H1 (cell line): ENCODE measurements around the gene KCNN4. TPM values are rescaled to one million over a fixed set of nuclear protein-coding genes. Genes with fewer than 3 reads are reported as not detected.

Experiments used
- CTCF ChIA-PET: fragments of 300-600 bp; sonication (Branson Sonifier 250); formaldehyde crosslinking; loops from one replicate; lab custom pipeline; 2021; ENCODE audit not compliant: partially characterized antibody; lab: Charles Lee
- POLR2A ChIA-PET: fragments of 300-600 bp; sonication (Branson Sonifier 250); formaldehyde crosslinking; loops from one replicate; lab custom pipeline; 2021; ENCODE audit warnings: inconsistent platforms; ENCODE audit not compliant: partially characterized antibody; lab: Charles Lee
- DNase-seq, 2 experiments: peaks; one replicate each; pipeline versions ENCODE4 v3.0.0 to v3.0.0-alpha.2; 2010 to 2022; ENCODE audit warnings: low spot score in 2 of 2, low read depth in 1 of 2, mixed read lengths in 1 of 2
- FAIRE-seq: peaks from 2 replicates; lab custom pipeline; 2011; peaks lifted over from hg19 to GRCh38; lab: Jason Lieb, UNC
- H2AFZ ChIP-seq: 2 replicates; pipeline ENCODE4 v1.8.1; 2012; ENCODE audit warnings: low read length, inconsistent platforms
- H2AK5ac ChIP-seq: 2 replicates; pipeline ENCODE4 v1.6.1; 2013; ENCODE audit warnings: low read depth, low read length
- H2BK120ac ChIP-seq: replicated peaks from 2 replicates; pipeline ENCODE3; 2013; ENCODE audit warnings: low read depth, low read length, inconsistent platforms
- H2BK12ac ChIP-seq: 2 replicates; pipeline ENCODE4 v1.6.1; 2013; ENCODE audit warnings: low read depth, low read length
- H2BK15ac ChIP-seq: 2 replicates; pipeline ENCODE4 v1.6.1; 2013; ENCODE audit warnings: low read length
- H2BK20ac ChIP-seq: 2 replicates; pipeline ENCODE4 v1.6.1; 2013; ENCODE audit warnings: low read length
- H2BK5ac ChIP-seq: 2 replicates; pipeline ENCODE4 v1.6.1; 2013; ENCODE audit warnings: low read depth, low read length
- H3K14ac ChIP-seq: 2 replicates; pipeline ENCODE4 v1.6.1; 2013; ENCODE audit warnings: inconsistent platforms; ENCODE audit not compliant: insufficient read length
- H3K18ac ChIP-seq: 2 replicates; pipeline ENCODE4 v1.6.1; 2013; ENCODE audit warnings: low read length; ENCODE audit errors: extremely low read depth
- H3K23ac ChIP-seq: 2 replicates; pipeline ENCODE4 v1.6.1; 2013; ENCODE audit warnings: inconsistent platforms; ENCODE audit not compliant: insufficient read length
- H3K23me2 ChIP-seq: 2 replicates; pipeline ENCODE4 v1.6.1; 2013; ENCODE audit warnings: low read depth, low read length
- H3K27ac ChIP-seq: 2 replicates; pipeline ENCODE4 v1.6.1; 2011; ENCODE audit warnings: low read depth, low read length, inconsistent platforms
- H3K27me3 ChIP-seq, 4 experiments: replicated peaks in 1 of 4; 1 replicate in 1 of 4; 2 replicates in 3 of 4; pipeline versions ENCODE4 v1.6.1 to v1.8.1; 2011 to 2013; ENCODE audit warnings: low read length in 3 of 4, mild to moderate bottlenecking in 3 of 4, inconsistent platforms in 2 of 4, mixed read lengths in 2 of 4, moderate library complexity in 1 of 4; ENCODE audit not compliant: control insufficient read depth in 3 of 4, insufficient read depth in 3 of 4; ENCODE audit errors: extremely low read depth in 1 of 4
- H3K36me3 ChIP-seq, 4 experiments: 2 replicates each; pipeline versions ENCODE4 v1.6.1 to v1.8.1; 2011 to 2013; ENCODE audit warnings: mild to moderate bottlenecking in 4 of 4, low read length in 3 of 4, moderate library complexity in 2 of 4, control low read depth in 1 of 4, inconsistent platforms in 1 of 4; ENCODE audit not compliant: insufficient read depth in 4 of 4, control insufficient read depth in 2 of 4
- H3K4ac ChIP-seq: replicated peaks from 2 replicates; pipeline ENCODE3; 2013; ENCODE audit warnings: low read length, low read depth, mixed read lengths, inconsistent platforms; ENCODE audit not compliant: insufficient read length
- H3K4me1 ChIP-seq, 4 experiments: replicated peaks in 1 of 4; 1 replicate in 1 of 4; 2 replicates in 3 of 4; pipeline versions ENCODE4 v1.6.1 to v1.8.1; 2011 to 2013; ENCODE audit warnings: low read length in 3 of 4, inconsistent platforms in 2 of 4, mixed read lengths in 1 of 4; ENCODE audit not compliant: insufficient read depth in 4 of 4, control insufficient read depth in 3 of 4
- H3K4me2 ChIP-seq, 2 experiments: 2 replicates each; pipeline versions ENCODE4 v1.6.1 to v1.8.1; 2011 to 2013; ENCODE audit warnings: low read depth in 2 of 2, low read length in 2 of 2, control low read depth in 1 of 2, inconsistent platforms in 1 of 2, mild to moderate bottlenecking in 1 of 2; ENCODE audit not compliant: insufficient read depth in 1 of 2
- H3K4me3 ChIP-seq, 4 experiments: fragments of 200-600, 300-600 bp in 1 of 4; sonication (generic), shearing (Covaris generic), sonication (Bioruptor Twin) in 1 of 4; 2 replicates each; pipeline versions ENCODE4 v1.5.1 to v1.8.1; 2011 to 2016; ENCODE audit warnings: low read length in 4 of 4, low read depth in 3 of 4, control low read depth in 2 of 4, inconsistent platforms in 2 of 4, mild to moderate bottlenecking in 2 of 4, mixed read lengths in 1 of 4, moderate library complexity in 1 of 4; ENCODE audit not compliant: insufficient read depth in 2 of 4; ENCODE audit errors: extremely low read depth in 1 of 4
- H3K56ac ChIP-seq: replicated peaks from 2 replicates; pipeline ENCODE3; 2013; ENCODE audit warnings: low read depth, mild to moderate bottlenecking, mixed read lengths, low read length, inconsistent platforms; ENCODE audit not compliant: insufficient read length
- H3K79me1 ChIP-seq: 2 replicates; pipeline ENCODE4 v1.6.1; 2013; ENCODE audit warnings: low read depth, low read length, control low read depth
- H3K79me2 ChIP-seq, 2 experiments: 2 replicates each; pipeline versions ENCODE4 v1.6.1 to v1.8.1; 2012 to 2013; ENCODE audit warnings: low read length in 2 of 2, mild to moderate bottlenecking in 2 of 2, inconsistent platforms in 1 of 2; ENCODE audit not compliant: insufficient read depth in 2 of 2, control insufficient read depth in 1 of 2
- H3K9ac ChIP-seq, 4 experiments: replicated peaks in 1 of 4; 1 replicate in 1 of 4; 2 replicates in 3 of 4; pipeline versions ENCODE4 v1.6.1 to v1.8.1; 2011 to 2013; ENCODE audit warnings: low read depth in 3 of 4, low read length in 3 of 4, control low read depth in 2 of 4, mild to moderate bottlenecking in 2 of 4, moderate library complexity in 2 of 4, inconsistent platforms in 1 of 4; ENCODE audit errors: extremely low read depth in 1 of 4
- H3K9me3 ChIP-seq, 2 experiments: 2 replicates each; pipeline versions ENCODE4 v1.6.1 to v1.8.1; 2012 to 2013; ENCODE audit warnings: mild to moderate bottlenecking in 2 of 2, moderate library complexity in 2 of 2, control low read depth in 1 of 2, inconsistent platforms in 1 of 2, low read depth in 1 of 2, low read length in 1 of 2, mixed read lengths in 1 of 2; ENCODE audit not compliant: insufficient read depth in 2 of 2
- H4K20me1 ChIP-seq, 2 experiments: replicated peaks in 1 of 2; 2 replicates each; pipeline versions ENCODE3 to v1.8.1; 2011 to 2013; ENCODE audit warnings: inconsistent platforms in 2 of 2, low read length in 2 of 2, mild to moderate bottlenecking in 1 of 2; ENCODE audit not compliant: insufficient read depth in 2 of 2, control insufficient read depth in 1 of 2
- H4K5ac ChIP-seq: 2 replicates; pipeline ENCODE4 v1.6.1; 2013; ENCODE audit warnings: low read length, low read depth, mixed read lengths, inconsistent platforms; ENCODE audit not compliant: insufficient read length
- H4K8ac ChIP-seq: 2 replicates; pipeline ENCODE4 v1.8.0; 2013; ENCODE audit warnings: mild to moderate bottlenecking, moderate library complexity, low read length, inconsistent platforms; ENCODE audit not compliant: insufficient read depth; ENCODE audit errors: extremely low read depth
- H4K91ac ChIP-seq: replicated peaks from 2 replicates; pipeline ENCODE3; 2013; ENCODE audit warnings: low read length, mixed read lengths, inconsistent platforms; ENCODE audit not compliant: insufficient read length
- ATF2 ChIP-seq: IDR thresholded peaks from 2 replicates; pipeline ENCODE4 v1.6.1; 2012; ENCODE audit warnings: low read length, inconsistent platforms
- CBX5 ChIP-seq: fragments of 300-800, 300-1000 bp; sonication (generic); IDR thresholded peaks from 2 replicates; pipeline ENCODE4 v1.7.1; 2016; ENCODE audit warnings: antibody characterized with exemption, low read length, low read depth
- POLR2AphosphoS5 ChIP-seq: IDR thresholded peaks from 2 replicates; pipeline ENCODE4 v1.6.1; 2011; ENCODE audit warnings: low read depth, low read length
- POU5F1 ChIP-seq: IDR thresholded peaks from 2 replicates; pipeline ENCODE4 v1.6.1; 2011; ENCODE audit warnings: low read depth, mild to moderate bottlenecking, low read length, moderate library complexity
- RNF2 ChIP-seq: fragments of 200-900, 300-1000 bp; sonication (generic); IDR thresholded peaks from 2 replicates; pipeline ENCODE4 v1.7.1; 2016; ENCODE audit warnings: borderline replicate concordance, low read depth, mild to moderate bottlenecking, antibody characterized with exemption, low read length; ENCODE audit not compliant: poor library complexity, severe bottlenecking; ENCODE audit errors: missing control alignments
- RXRA ChIP-seq: IDR thresholded peaks from 2 replicates; pipeline ENCODE4 v1.6.1; 2011; ENCODE audit warnings: low read depth, mild to moderate bottlenecking, low read length, moderate library complexity; ENCODE audit not compliant: insufficient read depth
- SAP30 ChIP-seq: fragments of 300-600 bp; sonication (generic); IDR thresholded peaks from 2 replicates; pipeline ENCODE4 v1.7.1; 2012; ENCODE audit warnings: low read length, moderate library complexity, mild to moderate bottlenecking, inconsistent platforms; ENCODE audit not compliant: insufficient read depth, insufficient replicate concordance
- SIN3A ChIP-seq, 2 experiments: IDR thresholded peaks in 1 of 2; conservative IDR thresholded peaks in 1 of 2; 2 replicates each; pipeline ENCODE4 v1.6.1; 2011 to 2012; ENCODE audit warnings: low read length in 2 of 2, improper control_type of control experiment in 1 of 2, low read depth in 1 of 2, mild to moderate bottlenecking in 1 of 2
- SIX5 ChIP-seq: IDR thresholded peaks from 2 replicates; pipeline ENCODE4 v1.6.1; 2011; ENCODE audit warnings: mild to moderate bottlenecking, low read depth, low read length
- YY1 ChIP-seq: IDR thresholded peaks from 2 replicates; pipeline ENCODE4 v1.6.1; 2011; ENCODE audit warnings: low read depth, mild to moderate bottlenecking, low read length
- WGBS, 2 experiments: shearing (Covaris generic) in 1 of 2; methylation state at CpG; one replicate each; pipeline versions ENCODE4 v1.1.6 to v1.1.7; 2013 to 2015; ENCODE audit warnings: low lambda C conversion rate in 2 of 2, mixed read lengths in 2 of 2, inconsistent platforms in 1 of 2, low coverage in 1 of 2, missing lambda C conversion rate in 1 of 2; ENCODE audit not compliant: insufficient replicate concordance in 2 of 2, insufficient coverage in 1 of 2, insufficient read length in 1 of 2; ENCODE audit errors: extremely low coverage in 1 of 2, missing lambda C conversion rate in 1 of 2; 5-methylcytosine and 5-hydroxymethylcytosine counted together
- polyA plus RNA-seq, 7 experiments: library from polyadenylated mRNA; depleted of rRNA in 3 of 7; stranded (reverse) in 5 of 7; unstranded in 2 of 7; fragments of >200 nt in 5 of 7; fragments of 200-250 nt in 2 of 7; gene quantifications; 1 replicate in 5 of 7; 2 replicates in 1 of 7; 4 replicates in 1 of 7; pipeline versions ENCODE4 v1.2.1 to v1.2.3, GENCODE V29; 2011 to 2013; ENCODE audit warnings: missing spikeins in 2 of 7, mixed read lengths in 2 of 7
- total RNA-seq: library from RNA; stranded (reverse); fragmentation: NEBNext Ultra II Directional; extraction: Animal tissue kit (Norgen Biotek cat#: 25700); gene quantifications from 2 replicates; pipeline ENCODE4 v1.2.1, GENCODE V29; 2021

The KCNN4 gene
- total and polyA plus RNA-seq, 2 of the 8 experiments (the other 6 are each of a cell fraction or from before 2014, with no cell fraction given): 0.78 to 1.5 TPM

- Histone ChIP-seq H3K4me2 (no peak overlapping the region), H4K5ac (no peak overlapping the region), H3K23ac (no peak overlapping the region), H3K27me3 (peaks cover 0 to 4% (median 0%) of the 10 kb centered on the region in 4 experiments; a peak in 2 of 7 replicates), H2AFZ (no peak overlapping the region), H2BK120ac (no peak overlapping the region), H3K4me1 (no peaks in the 10 kb centered on the region), H2BK5ac (no peak overlapping the region), H3K27ac (no peak overlapping the region), H3K36me3 (no peaks in the 10 kb centered on the region), H3K18ac (no peak overlapping the region), H3K4me3 (no peak overlapping the region), H3K14ac (no peak overlapping the region), H4K8ac (no peak overlapping the region), H3K23me2 (no peaks in the 10 kb centered on the region), H3K4ac (no peak overlapping the region), H3K9me3 (peaks cover 0 to 3% of the 10 kb centered on the region in 2 experiments; a peak in 2 of 4 replicates), H2BK12ac (no peak overlapping the region), H3K56ac (no peak overlapping the region), H3K79me1 (no peaks in the 10 kb centered on the region), H2BK15ac (no peak overlapping the region), H3K79me2 (no peaks in the 10 kb centered on the region; a peak in 1 of 4 replicates), H4K91ac (no peak overlapping the region), H2AK5ac (no peak overlapping the region), H2BK20ac (no peak overlapping the region), H4K20me1 (no peaks in the 10 kb centered on the region), H3K9ac (no peak overlapping the region)
- DNase-seq: no peak
- WGBS, 2 experiments: 74% methylated on average over 5 of the region's 5 CpGs; no CpG with 5 or more reads in 1 of the 2 experiments
- FAIRE-seq: no peak
- ChIA-PET CTCF (interaction anchor here (0.6 to 7.5 kb wide), 3 partner anchors 38 to 110 kb away, joined by 3 to 67 read pairs (median 3); no protein-coding TSS in a partner anchor), POLR2A (interaction anchor here (1.5 kb wide), 1 partner anchor 9 kb away, joined by 3 read pairs; no protein-coding TSS in a partner anchor)
- no peak for TF ChIP-seq SIN3A (conservative IDR thresholded peaks at IDR 0.05 in 1 of 2, IDR thresholded peaks at IDR 0.05 in 1 of 2; ENCODE audit: low read depth in 1 of 2, low read length in 2 of 2)
- no peak for TF ChIP-seq SAP30
- TF ChIP-seq POLR2AphosphoS5: no peak
- TF ChIP-seq RNF2: no peak
- TF ChIP-seq CBX5: no peak
- no peak for TF ChIP-seq YY1
- no peak for TF ChIP-seq ATF2
- TF ChIP-seq POU5F1: no peak
- TF ChIP-seq SIX5: no peak
- no peak for TF ChIP-seq RXRA
These were observed 34.0 kb upstream of the KCNN4 start for GRCh38 chr19:43814663-43815352.
